CD4-positive, alpha-beta memory T cell (primary cell): Measurements from ENCODE around the gene ZCCHC2. TPM values are rescaled to one million over a fixed set of nuclear protein-coding genes. Genes with fewer than 3 reads are reported as not detected.

Experiments
- CTCF ChIA-PET: fragments of 350-600 bp; sonication (Branson Sonifier 250); formaldehyde crosslinking; loops from one replicate; lab custom pipeline; 2021; ENCODE audit warnings: inconsistent platforms; ENCODE audit not compliant: partially characterized antibody; lab: Charles Lee
- POLR2A ChIA-PET: fragments of 350-600 bp; sonication (Branson Sonifier 250); formaldehyde crosslinking; loops from one replicate; lab custom pipeline; 2021; ENCODE audit not compliant: partially characterized antibody; lab: Charles Lee
- DNase-seq, 5 donors: peaks; one replicate each; pipeline versions ENCODE4 v3.0.0 to v3.0.0-alpha.2; 2020 to 2022; ENCODE audit warnings: mixed read lengths in 1 of 5
- H3K27ac ChIP-seq: one replicate; pipeline ENCODE4 v1.7.0; 2013; ENCODE audit warnings: low read depth, low read length
- H3K27me3 ChIP-seq: 2 replicates; pipeline ENCODE4 v1.7.0; 2013; ENCODE audit warnings: mild to moderate bottlenecking, low read length, moderate library complexity; ENCODE audit not compliant: insufficient read depth
- H3K36me3 ChIP-seq: 2 replicates; pipeline ENCODE4 v1.7.0; 2013; ENCODE audit warnings: mild to moderate bottlenecking, low read length, moderate library complexity; ENCODE audit not compliant: insufficient read depth
- H3K4me1 ChIP-seq: 2 replicates; pipeline ENCODE4 v1.7.0; 2013; ENCODE audit warnings: mild to moderate bottlenecking, low read length, moderate library complexity; ENCODE audit not compliant: insufficient read depth
- H3K4me3 ChIP-seq, 2 donors: one replicate each; pipeline ENCODE4 v1.7.0; 2013; ENCODE audit warnings: low read length in 2 of 2, mild to moderate bottlenecking in 1 of 2
- H3K9me3 ChIP-seq, 2 donors: one replicate each; pipeline ENCODE4 v1.7.0; 2013; ENCODE audit warnings: low read length in 2 of 2, control low read depth in 1 of 2; ENCODE audit not compliant: control insufficient read depth in 1 of 2
- H3K27ac Mint-ChIP-seq, 7 donors: one replicate each; pipeline ENCODE4 v1.8.0; 2020 to 2021; ENCODE audit warnings: mixed read lengths in 7 of 7, mild to moderate bottlenecking in 6 of 7, inconsistent platforms in 3 of 7, moderate library complexity in 3 of 7
- H3K27me3 Mint-ChIP-seq, 2 donors: one replicate each; pipeline ENCODE4 v1.8.0; 2020 to 2021; ENCODE audit warnings: mixed read lengths in 2 of 2
- H3K36me3 Mint-ChIP-seq, 2 donors: one replicate each; pipeline ENCODE4 v1.8.0; 2020 to 2021; ENCODE audit warnings: mixed read lengths in 2 of 2, inconsistent platforms in 1 of 2, mild to moderate bottlenecking in 1 of 2
- H3K4me1 Mint-ChIP-seq, 4 donors: one replicate each; pipeline ENCODE4 v1.8.0; 2020 to 2021; ENCODE audit warnings: mixed read lengths in 4 of 4, mild to moderate bottlenecking in 1 of 4
- H3K4me3 Mint-ChIP-seq, 8 donors: one replicate each; pipeline ENCODE4 v1.8.0; 2020 to 2021; ENCODE audit warnings: mixed read lengths in 8 of 8, mild to moderate bottlenecking in 7 of 8, moderate library complexity in 6 of 8, inconsistent platforms in 3 of 8
- H3K9me3 Mint-ChIP-seq, 8 donors: one replicate each; pipeline ENCODE4 v1.8.0; 2020 to 2021; ENCODE audit warnings: mixed read lengths in 8 of 8, mild to moderate bottlenecking in 5 of 8, inconsistent platforms in 3 of 8, moderate library complexity in 1 of 8
- intact Hi-C: fragments of 100-400 bp; cut with micrococcal nuclease; formaldehyde crosslinking; loops from one replicate; pipeline ENCODE4 v1.15.1; 2023
- polyA plus RNA-seq, 2 donors: library from polyadenylated mRNA; unstranded; fragments of 300-500 nt; fragmentation: Illumina TruSeq; gene quantifications; one replicate each; pipeline ENCODE4 v1.2.3, GENCODE V29; 2021
- total RNA-seq, 2 experiments: library from RNA; stranded (reverse); gene quantifications; one replicate each; pipeline ENCODE4 v1.2.3, GENCODE V29; 2021

ZCCHC2 gene
- total RNA-seq (10 to 100 TPM; 51.7 to 52.2 TPM), polyA plus RNA-seq (1 to 10 TPM; 1.2 to 2.2 TPM)

DNA sequence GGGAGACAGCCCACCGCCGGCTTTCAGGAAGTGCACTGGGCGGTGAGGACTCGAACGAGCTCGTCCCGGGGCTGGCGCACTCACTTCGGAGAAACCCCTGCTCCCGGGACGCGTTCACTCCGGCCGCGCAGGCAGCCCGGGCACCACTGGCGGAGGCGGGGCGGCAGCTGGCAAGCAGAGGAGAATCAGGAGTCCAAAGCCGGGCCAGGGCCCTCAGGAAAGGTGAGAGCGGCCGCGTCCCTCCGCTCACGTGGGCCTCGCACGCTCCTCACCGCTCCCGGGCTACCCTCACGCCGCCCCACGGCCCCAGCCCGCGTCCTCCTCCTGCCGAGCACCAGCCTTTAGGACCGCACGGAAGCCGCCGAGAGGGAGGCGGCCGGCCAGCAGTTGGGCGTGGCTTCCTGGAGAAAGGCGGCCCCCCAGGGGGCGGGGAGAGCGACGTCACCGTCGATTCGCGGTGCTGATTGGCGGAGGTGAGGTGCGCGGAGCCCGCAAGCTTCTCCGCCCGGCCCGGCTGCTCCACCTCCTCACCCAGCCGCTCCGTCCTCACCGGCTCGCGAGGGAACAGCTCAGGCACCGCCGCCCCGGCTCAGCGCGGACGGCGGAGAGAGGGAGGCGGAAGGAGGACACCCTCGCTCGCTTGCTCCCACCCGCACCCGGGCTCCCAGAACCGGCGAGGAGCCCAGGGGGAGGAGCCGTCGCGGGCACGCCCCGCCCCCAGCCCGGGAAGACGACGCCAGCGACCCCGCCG is at the start of gene ZCCHC2:
TSS of gene ZCCHC2 (plus strand) at position 522 of the 751 bp plus-strand sequence. CDS start 400 bp downstream, outside the sequence.
- intact Hi-C loops = loop anchor here (1.0 to 10.0 kb wide), 7 partner anchors 16 to 900 kb away; partner anchors contain the start of genes BCL2, KDSR, PIGN and RELCH
- Mint-ChIP-seq H3K27ac (peak within 1 kb of the TSS; percentile 80 to 96 (median 87)), H3K4me3 (peak within 1 kb of the TSS; percentile 90 to 99 (median 96)), H3K27me3 (no peaks in the 10 kb centered on the region), H3K36me3 (peaks cover 4 to 21% of the 10 kb centered on the region in 2 donors), H3K9me3 (peaks cover 0 to 2% (median 0%) of the 10 kb centered on the region in 8 donors), H3K4me1 (peaks cover 21 to 45% (median 32%) of the 10 kb centered on the region in 4 donors)
- H3K4me1 ChIP-seq = peaks cover 34% of the 10 kb centered on the region
- ChIA-PET POLR2A (interaction anchor here (0.5 to 5.0 kb wide), 23 partner anchors 9 to 1448 kb away, joined by 3 to 64 read pairs (median 4); partner anchors contain the start of genes PHLPP1, PIGN, RELCH and VPS4B), CTCF (interaction anchor here (0.9 to 1.8 kb wide), 8 partner anchors 9 to 273 kb away, joined by 3 to 10 read pairs (median 4); no protein-coding TSS in a partner anchor)
- peak within 1 kb of the TSS; percentile 93 for H3K27ac ChIP-seq
- H3K27me3 ChIP-seq = no peaks in the 10 kb centered on the region
- H3K36me3 ChIP-seq = no peaks in the 10 kb centered on the region
- peak within 1 kb of the TSS; percentile 38 to 98 for H3K4me3 ChIP-seq
- DNase-seq = peak; percentile 97 to 100 (median 98)
- H3K9me3 ChIP-seq = no peaks in the 10 kb centered on the region

DNA sequence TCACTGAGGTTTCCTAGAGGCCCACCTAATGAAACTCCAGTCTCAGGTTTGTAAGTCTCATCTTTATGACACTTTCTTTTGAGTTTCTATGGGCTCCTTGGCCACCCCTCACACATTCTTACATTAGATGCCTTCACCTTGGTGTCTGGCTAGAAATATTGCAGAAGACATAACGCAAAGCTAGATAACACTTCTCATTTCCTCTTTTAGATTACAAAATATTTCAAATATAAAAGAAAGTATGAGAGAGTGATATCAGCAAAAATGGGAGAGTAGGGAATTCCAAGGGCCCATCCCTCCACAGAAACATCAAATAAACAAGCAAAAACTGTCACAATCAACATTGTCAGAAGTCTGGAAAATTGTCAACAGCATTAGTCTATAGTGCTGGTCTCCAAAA is 43.3 kb upstream of the ZCCHC2 start:
- Mint-ChIP-seq H3K27me3 (peaks cover 24 to 27% of the 10 kb centered on the region in 2 donors), H3K9me3 (peaks cover 0 to 46% (median 27%) of the 10 kb centered on the region in 8 donors), H3K36me3 (peaks cover 4% of the 10 kb centered on the region in 2 donors), H3K4me3 (no peak overlapping the region), H3K4me1 (no peaks in the 10 kb centered on the region), H3K27ac (no peak overlapping the region)
- Histone ChIP-seq H3K36me3 (no peaks in the 10 kb centered on the region), H3K4me3 (no peak overlapping the region), H3K4me1 (no peaks in the 10 kb centered on the region), H3K9me3 (peaks cover 0 to 14% of the 10 kb centered on the region in 2 donors), H3K27ac (no peak overlapping the region), H3K27me3 (peaks cover 8% of the 10 kb centered on the region)
- DNase-seq = no peak
- intact Hi-C loops = no loop called here
- ChIA-PET CTCF (interaction anchor here (1.3 kb wide), 1 partner anchor 42 kb away, joined by 3 read pairs; no protein-coding TSS in a partner anchor), POLR2A (no interaction called here)

DNA sequence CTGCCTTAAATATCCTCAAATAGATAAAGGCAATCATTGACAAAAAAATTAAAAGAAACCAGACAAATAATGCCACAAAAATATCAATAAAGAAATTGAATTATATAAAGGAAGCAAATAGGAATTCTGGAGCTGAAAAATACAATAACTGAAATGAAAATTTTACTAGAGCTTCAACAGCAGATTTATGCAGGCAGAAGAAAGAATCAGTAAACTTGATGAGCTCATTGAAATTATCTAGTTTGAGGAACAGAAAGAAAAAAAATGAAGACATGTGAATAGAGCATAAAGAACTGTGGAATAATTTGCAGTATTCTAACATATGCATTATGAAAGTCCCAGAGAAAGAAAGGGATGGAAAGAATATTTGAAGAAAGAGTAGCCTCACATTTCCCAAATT is 41.9 kb upstream of the ZCCHC2 start:
- no peak overlapping the region for H3K4me3 ChIP-seq
- H3K9me3 Mint-ChIP-seq = peaks cover 0 to 42% (median 27%) of the 10 kb centered on the region in 8 donors
- peaks cover 0 to 14% of the 10 kb centered on the region in 2 donors for H3K9me3 ChIP-seq
- H3K36me3 ChIP-seq = no peaks in the 10 kb centered on the region
- H3K36me3 Mint-ChIP-seq = peaks cover 4% of the 10 kb centered on the region in 2 donors
- no peak overlapping the region for H3K27ac Mint-ChIP-seq
- H3K27me3 ChIP-seq = peaks cover 8% of the 10 kb centered on the region
- DNase-seq = no peak
- intact Hi-C loops = no loop called here
- no peak overlapping the region for H3K27ac ChIP-seq
- no peak overlapping the region for H3K4me3 Mint-ChIP-seq
- CTCF ChIA-PET = interaction anchor here (1.0 kb wide), 1 partner anchor 24 kb away, joined by 3 read pairs; no protein-coding TSS in a partner anchor
- H3K4me1 Mint-ChIP-seq = no peaks in the 10 kb centered on the region
- POLR2A ChIA-PET = no interaction called here
- no peaks in the 10 kb centered on the region for H3K4me1 ChIP-seq
- H3K27me3 Mint-ChIP-seq = peaks cover 21 to 26% of the 10 kb centered on the region in 2 donors

DNA sequence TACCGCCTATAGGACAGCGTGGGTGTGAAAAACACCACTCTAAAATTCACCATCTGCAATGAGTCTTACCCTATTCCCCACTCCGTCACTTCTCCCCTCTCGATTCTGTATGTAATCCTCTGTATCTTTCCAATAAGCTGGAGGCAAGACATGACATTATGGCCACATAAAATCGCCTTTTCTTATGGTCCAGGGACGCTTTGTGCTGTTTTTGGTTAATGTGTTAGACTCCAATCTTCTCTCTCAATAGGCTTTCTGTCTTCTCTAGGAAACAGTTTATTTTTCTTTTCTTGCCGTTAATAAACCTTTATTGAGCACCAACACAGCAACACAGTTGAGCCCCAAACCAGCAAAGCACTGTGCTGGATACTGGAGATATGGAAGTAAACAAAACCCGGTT is 37.9 kb upstream of the ZCCHC2 start:
- H3K36me3 ChIP-seq = no peaks in the 10 kb centered on the region
- no peaks in the 10 kb centered on the region for H3K4me1 ChIP-seq
- ChIA-PET POLR2A (no interaction called here), CTCF (no interaction called here)
- intact Hi-C loops = no loop called here
- Mint-ChIP-seq H3K4me1 (no peaks in the 10 kb centered on the region), H3K36me3 (peaks cover 4% of the 10 kb centered on the region in 2 donors), H3K27ac (no peak overlapping the region), H3K9me3 (peaks cover 0 to 28% (median 21%) of the 10 kb centered on the region in 8 donors), H3K27me3 (peaks cover 11 to 21% of the 10 kb centered on the region in 2 donors), H3K4me3 (no peak overlapping the region)
- H3K27ac ChIP-seq = no peak overlapping the region
- H3K4me3 ChIP-seq = no peak overlapping the region
- H3K9me3 ChIP-seq = peaks cover 0 to 12% of the 10 kb centered on the region in 2 donors
- no peaks in the 10 kb centered on the region for H3K27me3 ChIP-seq
- DNase-seq = no peak

DNA sequence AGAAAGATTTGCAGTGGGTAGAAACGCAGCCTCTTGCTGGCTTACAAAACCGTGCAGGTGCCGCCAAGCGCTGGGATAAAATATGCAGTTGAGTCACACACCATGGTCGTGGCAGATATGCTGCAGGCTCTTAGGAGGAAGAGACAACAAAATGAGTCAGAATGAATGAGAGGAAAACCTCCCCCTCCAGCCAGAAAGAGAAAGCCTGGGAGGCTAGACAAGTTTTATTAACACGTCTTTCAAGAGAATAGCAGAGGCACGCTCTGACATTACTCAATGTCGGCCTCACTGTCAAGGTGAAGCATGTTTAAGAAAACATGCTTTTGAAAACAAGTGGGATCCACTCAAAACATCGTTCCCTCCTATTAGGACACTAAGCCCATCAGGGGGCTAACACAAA is 37.1 kb upstream of the ZCCHC2 start:
- CTCF ChIA-PET = no interaction called here
- intact Hi-C loops = no loop called here
- Histone ChIP-seq H3K9me3 (peaks cover 0 to 5% of the 10 kb centered on the region in 2 donors), H3K27me3 (no peaks in the 10 kb centered on the region), H3K4me1 (no peaks in the 10 kb centered on the region), H3K4me3 (no peak overlapping the region), H3K36me3 (no peaks in the 10 kb centered on the region), H3K27ac (no peak overlapping the region)
- Mint-ChIP-seq H3K9me3 (peaks cover 0 to 21% (median 14%) of the 10 kb centered on the region in 8 donors), H3K4me3 (no peak overlapping the region), H3K27me3 (peaks cover 12 to 23% of the 10 kb centered on the region in 2 donors), H3K27ac (no peak overlapping the region), H3K4me1 (no peaks in the 10 kb centered on the region), H3K36me3 (peaks cover 4% of the 10 kb centered on the region in 2 donors)
- POLR2A ChIA-PET = no interaction called here
- DNase-seq = no peak

DNA sequence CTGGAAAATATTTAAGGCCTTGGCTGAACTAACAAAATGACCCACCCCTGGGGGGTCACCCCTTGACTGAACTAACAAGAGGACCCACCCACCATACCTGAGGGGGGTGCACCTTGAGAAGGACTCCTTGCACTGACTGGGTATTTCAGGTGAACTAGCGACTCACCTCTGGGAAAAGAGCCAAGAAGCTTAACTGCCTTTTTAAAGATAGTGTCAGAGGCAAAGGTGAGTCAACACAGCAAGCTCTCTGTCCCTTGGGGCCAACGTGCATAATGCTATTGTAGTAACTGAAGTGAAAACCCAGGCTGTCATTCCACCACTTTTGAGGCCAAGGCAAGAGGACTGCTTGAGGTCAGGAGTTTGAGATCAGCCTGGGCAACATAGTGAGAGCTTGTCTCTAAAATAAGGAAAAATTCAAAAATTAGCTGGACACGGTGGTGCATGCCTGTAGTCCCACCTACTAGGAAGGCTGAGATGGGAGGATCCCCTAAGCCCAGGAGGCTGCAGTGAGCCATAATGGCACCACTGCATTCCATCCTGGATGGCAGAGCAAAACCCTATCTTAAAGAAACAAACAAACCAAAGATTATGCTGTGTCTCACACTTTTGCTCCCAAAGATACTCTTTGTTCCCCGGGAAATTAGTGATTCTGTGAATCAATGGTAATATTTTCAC is 36.4 kb upstream of the ZCCHC2 start:
- Histone ChIP-seq H3K4me1 (no peaks in the 10 kb centered on the region), H3K4me3 (no peak overlapping the region), H3K9me3 (no peaks in the 10 kb centered on the region), H3K36me3 (no peaks in the 10 kb centered on the region), H3K27ac (no peak overlapping the region), H3K27me3 (no peaks in the 10 kb centered on the region)
- Mint-ChIP-seq H3K27me3 (peaks cover 10 to 29% of the 10 kb centered on the region in 2 donors), H3K4me3 (no peak overlapping the region), H3K27ac (no peak overlapping the region), H3K9me3 (peaks cover 0 to 14% (median 7%) of the 10 kb centered on the region in 8 donors), H3K36me3 (peaks cover 0 to 4% of the 10 kb centered on the region in 2 donors), H3K4me1 (no peaks in the 10 kb centered on the region)
- ChIA-PET POLR2A (no interaction called here), CTCF (no interaction called here)
- intact Hi-C loops = no loop called here
- DNase-seq = no peak

DNA sequence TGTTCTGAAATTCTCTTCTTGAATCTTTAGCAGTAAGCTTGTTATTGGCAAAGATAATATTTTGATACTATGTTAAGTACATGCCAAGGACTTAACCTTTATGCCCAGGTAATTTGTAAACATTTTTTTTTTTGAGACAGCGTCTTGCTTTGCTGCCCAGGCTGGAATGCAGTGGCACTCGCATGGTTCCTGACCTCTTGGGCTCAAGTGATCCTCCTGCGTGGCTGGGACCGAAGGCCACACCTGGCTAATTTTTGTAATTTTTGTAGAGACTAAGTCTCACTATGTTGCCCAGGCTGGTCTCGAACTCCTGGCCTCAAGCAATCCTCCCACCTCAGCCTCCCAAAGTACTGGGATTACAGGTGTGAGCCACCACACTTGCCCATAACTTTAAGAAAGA is 35.7 kb upstream of the ZCCHC2 start:
- no peaks in the 10 kb centered on the region for H3K9me3 ChIP-seq
- Mint-ChIP-seq H3K4me1 (no peaks in the 10 kb centered on the region), H3K36me3 (peaks cover 0 to 1% of the 10 kb centered on the region in 2 donors), H3K27me3 (peaks cover 9 to 31% of the 10 kb centered on the region in 2 donors), H3K27ac (no peak overlapping the region), H3K9me3 (peaks cover 0 to 6% (median 0%) of the 10 kb centered on the region in 8 donors), H3K4me3 (no peak overlapping the region)
- ChIA-PET POLR2A (no interaction called here), CTCF (no interaction called here)
- intact Hi-C loops = no loop called here
- H3K36me3 ChIP-seq = no peaks in the 10 kb centered on the region
- H3K27me3 ChIP-seq = no peaks in the 10 kb centered on the region
- no peaks in the 10 kb centered on the region for H3K4me1 ChIP-seq
- no peak overlapping the region for H3K4me3 ChIP-seq
- no peak overlapping the region for H3K27ac ChIP-seq
- no peak for DNase-seq
